ENCODE measurements around the gene BLOC1S6. TPM values are rescaled to one million over a fixed set of nuclear protein-coding genes. Genes with fewer than 3 reads are reported as not detected.

BLOC1S6 gene
- total RNA-seq, 1 donor from 2014 or later, result 64.6 TPM

DNA sequence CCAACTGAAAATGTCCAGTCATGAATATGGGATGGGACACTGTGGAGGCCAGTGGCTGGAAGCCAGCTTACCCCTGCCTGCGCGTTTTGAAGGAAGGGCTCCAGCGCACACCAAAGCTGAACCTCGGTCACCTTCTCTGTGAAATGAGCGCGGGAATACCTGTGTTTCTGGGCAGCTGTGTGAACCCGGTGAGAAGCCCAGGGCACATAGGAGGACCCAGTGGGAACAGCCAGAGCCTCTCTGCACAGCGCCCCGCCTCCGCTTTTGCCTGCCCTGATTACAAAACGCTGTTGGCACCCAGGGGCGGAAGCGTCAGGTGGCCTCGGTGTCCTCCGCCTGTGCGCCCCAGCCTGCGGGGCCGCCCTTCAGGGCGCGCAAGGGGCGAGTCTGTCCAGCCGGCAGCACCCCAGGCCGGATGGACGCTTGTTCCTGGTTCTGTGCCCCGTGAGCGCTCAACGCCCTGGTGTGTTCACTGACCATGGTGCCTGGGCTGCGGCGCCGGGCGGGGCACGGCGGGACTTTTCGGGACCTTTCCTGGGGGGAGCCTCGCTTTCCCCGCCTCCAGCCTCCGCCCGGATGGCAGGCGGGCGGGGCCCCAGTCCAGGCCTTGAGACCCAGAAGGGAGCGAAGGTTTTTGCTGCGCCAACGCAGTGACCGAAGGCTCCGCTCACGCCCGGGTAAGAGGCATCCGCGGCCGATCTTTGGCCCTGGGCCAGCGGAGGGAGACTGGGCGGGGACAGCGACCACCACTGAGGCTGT lies 47.4 kb downstream of the BLOC1S6 start, which contains the start of gene SQOR:
Gene SQOR (plus strand): TSS at position 598 of the 759 bp plus-strand sequence. CDS start 23,895 bp downstream, outside the sequence.
- H3K27ac ChIP-seq, result no peak within 1 kb of the TSS
- no peaks in the 10 kb centered on the region for H3K79me2 ChIP-seq (ENCODE audit: low read depth)
- no peaks in the 10 kb centered on the region for H3F3A ChIP-seq (ENCODE audit: low read depth)
- no peaks in the 10 kb centered on the region for H3K4me1 ChIP-seq
- no peaks in the 10 kb centered on the region for H4K20me1 ChIP-seq (ENCODE audit: low read depth)
- TF ChIP-seq, protein P1, sequence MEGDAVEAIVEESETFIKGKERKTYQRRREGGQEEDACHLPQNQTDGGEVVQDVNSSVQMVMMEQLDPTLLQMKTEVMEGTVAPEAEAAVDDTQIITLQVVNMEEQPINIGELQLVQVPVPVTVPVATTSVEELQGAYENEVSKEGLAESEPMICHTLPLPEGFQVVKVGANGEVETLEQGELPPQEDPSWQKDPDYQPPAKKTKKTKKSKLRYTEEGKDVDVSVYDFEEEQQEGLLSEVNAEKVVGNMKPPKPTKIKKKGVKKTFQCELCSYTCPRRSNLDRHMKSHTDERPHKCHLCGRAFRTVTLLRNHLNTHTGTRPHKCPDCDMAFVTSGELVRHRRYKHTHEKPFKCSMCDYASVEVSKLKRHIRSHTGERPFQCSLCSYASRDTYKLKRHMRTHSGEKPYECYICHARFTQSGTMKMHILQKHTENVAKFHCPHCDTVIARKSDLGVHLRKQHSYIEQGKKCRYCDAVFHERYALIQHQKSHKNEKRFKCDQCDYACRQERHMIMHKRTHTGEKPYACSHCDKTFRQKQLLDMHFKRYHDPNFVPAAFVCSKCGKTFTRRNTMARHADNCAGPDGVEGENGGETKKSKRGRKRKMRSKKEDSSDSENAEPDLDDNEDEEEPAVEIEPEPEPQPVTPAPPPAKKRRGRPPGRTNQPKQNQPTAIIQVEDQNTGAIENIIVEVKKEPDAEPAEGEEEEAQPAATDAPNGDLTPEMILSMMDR (IDR thresholded peaks at IDR 0.05), result no peak
- peak; percentile 70 for TF ChIP-seq EZH2 (IDR thresholded peaks at IDR 0.05)
- peak within 1 kb of the TSS; percentile 62 for H3K4me3 ChIP-seq
- Mint-ChIP-seq H3K36me3 (no peaks in the 10 kb centered on the region), H3K4me3 (peak within 1 kb of the TSS; percentile 91), H3K9me3 (no peaks in the 10 kb centered on the region), H3K27ac (no peak within 1 kb of the TSS), H3K27me3 (ENCODE audit: insufficient read depth, low read depth) (peaks cover 15% of the 10 kb centered on the region), H3K4me1 (peaks cover 7% of the 10 kb centered on the region)
- H2AFZ ChIP-seq (replicated peaks), result peak within 1 kb of the TSS; percentile 97
- no peaks in the 10 kb centered on the region for H3K36me3 ChIP-seq
- H3K9ac ChIP-seq, result no peak within 1 kb of the TSS
- H3K27me3 ChIP-seq, result peaks cover 85% of the 10 kb centered on the region
- peak; percentile 72 for DNase-seq (ENCODE audit: low spot score)
- H3K4me2 ChIP-seq, result peak within 1 kb of the TSS; percentile 97
- no peaks in the 10 kb centered on the region for H3K9me3 ChIP-seq (ENCODE audit: low read depth)

DNA sequence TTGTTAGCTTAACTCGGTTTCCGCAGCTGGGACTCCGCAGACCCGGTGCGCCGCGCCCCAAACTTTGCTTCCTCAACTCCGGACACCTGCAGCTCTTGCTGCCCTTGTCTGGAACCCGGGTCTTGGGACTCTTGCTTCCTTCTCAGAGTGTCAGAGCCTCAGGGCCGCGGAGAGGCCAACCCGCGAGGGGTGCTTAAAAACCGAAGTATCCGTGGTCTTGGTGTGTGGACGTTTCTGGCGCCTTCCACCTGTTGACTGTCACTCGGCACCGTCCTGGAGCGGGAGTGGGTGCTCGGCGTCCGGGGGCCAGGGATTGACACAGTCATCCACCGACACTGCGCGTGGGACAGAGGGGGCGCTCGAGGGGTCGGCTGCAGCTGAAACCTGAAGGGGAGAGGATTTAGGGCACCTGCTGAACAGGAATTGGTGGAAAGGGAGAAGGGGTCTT lies 48.0 kb downstream of the BLOC1S6 start:
- no peaks in the 10 kb centered on the region for H3K36me3 ChIP-seq
- H3F3A ChIP-seq (ENCODE audit: low read depth), result no peaks in the 10 kb centered on the region
- peak overlapping the region; percentile 97 for H3K4me2 ChIP-seq
- Mint-ChIP-seq H3K4me1 (peaks cover 7% of the 10 kb centered on the region), H3K36me3 (no peaks in the 10 kb centered on the region), H3K27me3 (ENCODE audit: insufficient read depth, low read depth) (peaks cover 15% of the 10 kb centered on the region), H3K27ac (no peak overlapping the region), H3K4me3 (peak overlapping the region; percentile 91), H3K9me3 (no peaks in the 10 kb centered on the region)
- H3K4me3 ChIP-seq, result peak overlapping the region; percentile 62
- H3K27me3 ChIP-seq, result peaks cover 88% of the 10 kb centered on the region
- TF ChIP-seq EZH2 (IDR thresholded peaks at IDR 0.05) (peak; percentile 20), EZH2phosphoT487 (IDR thresholded peaks at IDR 0.05) (no peak)
- TF ChIP-seq, protein P1 (IDR thresholded peaks at IDR 0.05), result peak; percentile 65
- no peak overlapping the region for H3K9ac ChIP-seq
- peak overlapping the region; percentile 97 for H2AFZ ChIP-seq (replicated peaks)
- H4K20me1 ChIP-seq (ENCODE audit: low read depth), result no peaks in the 10 kb centered on the region
- H3K4me1 ChIP-seq, result no peaks in the 10 kb centered on the region
- H3K79me2 ChIP-seq (ENCODE audit: low read depth), result no peaks in the 10 kb centered on the region
- no peaks in the 10 kb centered on the region for H3K9me3 ChIP-seq (ENCODE audit: low read depth)
- H3K27ac ChIP-seq, result no peak overlapping the region
- peak; percentile 55 for DNase-seq (ENCODE audit: low spot score)

DNA sequence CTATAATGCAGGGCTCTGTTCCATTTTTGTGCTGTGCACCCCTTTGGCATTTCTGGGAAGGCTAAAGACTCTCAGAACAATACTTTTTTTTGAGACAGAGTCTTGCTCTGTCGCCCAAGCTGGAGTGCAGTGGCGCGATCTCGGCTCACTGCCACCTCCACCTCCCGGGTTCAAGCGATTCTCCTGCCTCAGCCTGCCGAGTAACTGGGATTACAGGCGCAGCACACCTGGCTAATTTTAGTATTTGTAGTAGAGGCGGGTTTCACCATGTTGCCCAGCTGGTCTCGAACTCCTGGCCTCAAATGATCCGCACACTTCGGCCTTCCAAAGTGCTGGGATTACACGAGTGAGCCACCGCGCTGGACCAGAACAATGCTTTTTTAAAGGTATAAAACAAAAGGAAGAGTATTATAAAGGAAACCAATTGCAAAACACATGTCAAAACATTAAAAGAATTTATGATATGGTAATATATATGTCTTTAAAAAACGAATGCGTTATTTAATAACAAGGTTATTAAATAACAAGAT lies 48.6 kb downstream of the BLOC1S6 start:
- H3K9me3 Mint-ChIP-seq, result no peaks in the 10 kb centered on the region
- Histone ChIP-seq H3F3A (ENCODE audit: low read depth) (no peaks in the 10 kb centered on the region), H4K20me1 (ENCODE audit: low read depth) (no peaks in the 10 kb centered on the region), H3K27ac (no peak overlapping the region), H3K4me2 (peak overlapping the region; percentile 97), H3K36me3 (no peaks in the 10 kb centered on the region), H3K9ac (no peak overlapping the region), H3K4me1 (no peaks in the 10 kb centered on the region), H3K4me3 (peak overlapping the region; percentile 62), H2AFZ (replicated peaks) (no peak overlapping the region), H3K27me3 (peaks cover 85% of the 10 kb centered on the region), H3K9me3 (ENCODE audit: low read depth) (no peaks in the 10 kb centered on the region), H3K79me2 (ENCODE audit: low read depth) (no peaks in the 10 kb centered on the region)
- peak overlapping the region; percentile 91 for H3K4me3 Mint-ChIP-seq
- DNase-seq (ENCODE audit: low spot score), result no peak
- TF ChIP-seq EZH2phosphoT487 (IDR thresholded peaks at IDR 0.05), result no peak
- TF ChIP-seq EZH2 (IDR thresholded peaks at IDR 0.05), result no peak
- TF ChIP-seq, protein P1 (IDR thresholded peaks at IDR 0.05), result no peak
- H3K27me3 Mint-ChIP-seq (ENCODE audit: insufficient read depth, low read depth), result peaks cover 15% of the 10 kb centered on the region
- H3K4me1 Mint-ChIP-seq, result peaks cover 7% of the 10 kb centered on the region
- no peak overlapping the region for H3K27ac Mint-ChIP-seq
- no peaks in the 10 kb centered on the region for H3K36me3 Mint-ChIP-seq

All from neural progenitor cell (in vitro differentiated cells).